Tibial nerve (tissue), 4 donors: ENCODE measurements around the gene ZBED4. TPM values are rescaled to one million over a fixed set of nuclear protein-coding genes. Genes with fewer than 3 reads are reported as not detected.
A peak's percentile ranks its signal among the peaks of the same experiment; 100 is the strongest.

Experiments used
- DNase-seq, 2 donors: peaks; one replicate each; pipeline ENCODE4 v3.0.0-alpha.2; 2019; ENCODE audit warnings: low spot score in 2 of 2
- H3K27ac ChIP-seq, 4 donors: fragments of 200-600 bp; sonication (generic) in 3 of 4; one replicate each; pipeline ENCODE4 v1.5.1; 2017 to 2019; ENCODE audit warnings: mild to moderate bottlenecking in 1 of 4
- H3K27me3 ChIP-seq, 2 donors: fragments of 200-600 bp; sonication (generic) in 1 of 2; one replicate each; pipeline versions ENCODE4 v1.5.1 to v1.6.0; 2017 to 2019
- H3K36me3 ChIP-seq, 3 donors: fragments of 200-600 bp; sonication (generic); one replicate each; pipeline ENCODE4 v1.5.1; 2018 to 2019
- H3K4me1 ChIP-seq, 4 donors: fragments of 200-600 bp; sonication (generic) in 3 of 4; one replicate each; pipeline ENCODE4 v1.5.1; 2017 to 2019
- H3K4me3 ChIP-seq, 4 donors: fragments of 200-600 bp; sonication (generic) in 3 of 4; one replicate each; pipeline ENCODE4 v1.5.1; 2017 to 2019; ENCODE audit warnings: mild to moderate bottlenecking in 1 of 4, moderate library complexity in 1 of 4
- H3K9me3 ChIP-seq, 4 donors: fragments of 200-600 bp; sonication (generic) in 3 of 4; one replicate each; pipeline ENCODE4 v1.5.1; 2017 to 2019
- CTCF ChIP-seq, 5 experiments: fragments of 200-600 bp in 3 of 5; fragments of 450-650 bp in 2 of 5; sonication (generic) in 3 of 5; IDR thresholded peaks; one replicate each; pipeline ENCODE4 v1.5.1; 2016 to 2019; ENCODE audit warnings: antibody characterized with exemption in 5 of 5, mild to moderate bottlenecking in 3 of 5, moderate library complexity in 2 of 5
- EP300 ChIP-seq, 2 donors: sonication (generic); formaldehyde crosslinking; IDR thresholded peaks; one replicate each; pipeline ENCODE4 v1.6.1; 2017; ENCODE audit warnings: antibody characterized with exemption in 2 of 2, mild to moderate bottlenecking in 1 of 2
- POLR2A ChIP-seq, 2 donors: fragments of 450-650 bp; IDR thresholded peaks; one replicate each; pipeline ENCODE4 v1.6.1; 2017; ENCODE audit warnings: antibody characterized with exemption in 2 of 2, mild to moderate bottlenecking in 2 of 2, moderate library complexity in 2 of 2
- WGBS, 2 donors: methylation state at CpG; one replicate each; pipeline ENCODE4 v1.1.5; 2018; 5-methylcytosine and 5-hydroxymethylcytosine counted together
- total RNA-seq, 4 donors: library from RNA; depleted of rRNA; stranded (reverse); fragments of >200 nt; gene quantifications; one replicate each; pipeline ENCODE4 v1.1.0, GENCODE V29; 2016

ZBED4 gene
- total RNA-seq, 4 donors from 2014 or later: 5.9 to 12.3 (median 7.3) TPM

DNA sequence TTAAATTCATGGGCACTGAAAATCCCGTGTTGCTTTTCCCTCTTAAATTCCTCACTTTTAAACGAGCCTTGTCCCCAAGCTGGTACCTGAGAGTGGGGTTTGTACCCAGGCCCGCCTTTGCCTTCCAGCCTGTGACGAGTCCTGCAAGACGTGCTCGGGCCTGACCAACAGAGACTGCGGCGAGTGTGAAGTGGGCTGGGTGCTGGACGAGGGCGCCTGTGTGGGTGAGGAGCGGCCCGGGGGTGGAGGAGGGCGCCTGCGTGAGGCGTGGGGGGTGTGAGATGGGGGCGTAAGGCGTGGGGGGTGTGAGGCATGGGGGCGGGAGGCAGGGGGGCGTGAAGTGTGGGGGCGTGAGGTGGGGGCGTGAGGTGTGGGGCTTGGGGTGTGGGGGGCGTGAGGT is 68.8 kb downstream of the ZBED4 start:
- WGBS, 2 donors: 90 to 93% methylated on average over 13 of the region's 22 CpGs
- no peaks in the 10 kb centered on the region for H3K9me3 ChIP-seq
- DNase-seq: no peak
- H3K36me3 ChIP-seq: peaks cover 0 to 68% (median 0%) of the 10 kb centered on the region in 3 donors
- H3K4me3 ChIP-seq: no peak overlapping the region
- H3K4me1 ChIP-seq: peaks cover 0 to 21% (median 9%) of the 10 kb centered on the region in 4 donors
- no peak overlapping the region for H3K27ac ChIP-seq
- no peaks in the 10 kb centered on the region for H3K27me3 ChIP-seq
- no peak for TF ChIP-seq CTCF (IDR thresholded peaks at IDR 0.05)
- TF ChIP-seq POLR2A (IDR thresholded peaks at IDR 0.05): no peak
- no peak for TF ChIP-seq EP300 (IDR thresholded peaks at IDR 0.05)

DNA sequence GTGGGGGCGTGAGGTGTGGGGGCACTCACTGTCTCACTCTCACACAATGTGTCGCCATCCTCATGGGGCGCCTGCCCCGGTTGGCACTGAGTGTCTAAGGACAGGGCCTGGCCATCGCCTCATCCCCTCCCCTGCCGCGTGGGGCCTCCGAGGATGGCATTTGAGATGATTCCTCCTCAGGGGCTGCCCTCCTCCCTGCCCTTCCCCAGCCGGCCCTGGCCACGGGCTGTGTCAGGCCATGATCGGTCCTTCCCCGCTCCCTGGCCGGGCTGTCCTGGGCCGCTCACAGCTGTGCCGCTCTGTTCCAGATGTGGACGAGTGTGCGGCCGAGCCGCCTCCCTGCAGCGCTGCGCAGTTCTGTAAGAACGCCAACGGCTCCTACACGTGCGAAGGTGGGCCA is 69.3 kb downstream of the ZBED4 start:
- Histone ChIP-seq H3K27ac (no peak overlapping the region), H3K27me3 (no peaks in the 10 kb centered on the region), H3K9me3 (no peaks in the 10 kb centered on the region), H3K36me3 (peaks cover 0 to 72% (median 0%) of the 10 kb centered on the region in 3 donors), H3K4me3 (no peak overlapping the region), H3K4me1 (peaks cover 0 to 17% (median 9%) of the 10 kb centered on the region in 4 donors)
- WGBS, 2 donors: 90 to 91% methylated on average over 24 of the region's 25 CpGs
- no peak for DNase-seq
- TF ChIP-seq EP300 (IDR thresholded peaks at IDR 0.05): no peak
- no peak for TF ChIP-seq CTCF (IDR thresholded peaks at IDR 0.05)
- no peak for TF ChIP-seq POLR2A (IDR thresholded peaks at IDR 0.05)

DNA sequence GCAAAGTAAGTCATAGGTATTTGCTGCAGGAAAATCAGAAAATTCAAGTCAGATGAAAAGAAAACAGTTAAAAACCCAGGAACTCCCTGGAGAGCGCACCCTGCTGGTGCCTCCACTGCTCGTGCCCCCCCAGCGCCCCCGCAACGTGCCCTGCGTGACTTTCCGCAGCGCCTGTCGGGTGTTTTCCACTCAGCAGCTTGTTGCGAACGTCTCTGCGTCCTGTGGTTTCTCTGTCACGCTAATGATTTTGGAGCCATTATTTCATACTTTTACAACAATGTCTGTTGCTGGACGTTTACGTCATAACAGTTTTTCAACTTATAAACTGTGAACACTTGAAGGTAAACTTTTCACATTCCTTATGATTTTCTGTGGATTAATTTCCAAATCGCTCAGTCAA is 69.8 kb downstream of the ZBED4 start:
- Histone ChIP-seq H3K36me3 (peaks cover 0 to 75% (median 0%) of the 10 kb centered on the region in 3 donors), H3K27me3 (no peaks in the 10 kb centered on the region), H3K9me3 (no peaks in the 10 kb centered on the region), H3K4me3 (no peak overlapping the region), H3K27ac (no peak overlapping the region), H3K4me1 (peaks cover 0 to 17% (median 9%) of the 10 kb centered on the region in 4 donors)
- WGBS, 2 donors: 58 to 63% methylated on average over 16 of the region's 16 CpGs
- no peak for DNase-seq
- TF ChIP-seq POLR2A (IDR thresholded peaks at IDR 0.05): no peak
- no peak for TF ChIP-seq EP300 (IDR thresholded peaks at IDR 0.05)
- no peak for TF ChIP-seq CTCF (IDR thresholded peaks at IDR 0.05)

GRCh38 chr22:49924113-49924833 is 70.6 kb downstream of the ZBED4 start:
- peaks cover 0 to 7% of the 10 kb centered on the region in 2 donors for H3K27me3 ChIP-seq
- 95% methylated on average over 15 to 31 of the region's 31 CpGs for WGBS, 2 donors
- H3K36me3 ChIP-seq: peaks cover 0 to 75% (median 0%) of the 10 kb centered on the region in 3 donors
- H3K27ac ChIP-seq: no peak overlapping the region
- no peaks in the 10 kb centered on the region for H3K9me3 ChIP-seq
- TF ChIP-seq CTCF (IDR thresholded peaks at IDR 0.05): no peak
- TF ChIP-seq EP300 (IDR thresholded peaks at IDR 0.05): no peak
- TF ChIP-seq POLR2A (IDR thresholded peaks at IDR 0.05): no peak
- peaks cover 0 to 16% (median 4%) of the 10 kb centered on the region in 4 donors for H3K4me1 ChIP-seq
- DNase-seq: no peak
- H3K4me3 ChIP-seq: no peak overlapping the region

- Histone ChIP-seq H3K27me3 (peaks cover 0 to 7% of the 10 kb centered on the region in 2 donors), H3K4me1 (peaks cover 0 to 19% (median 4%) of the 10 kb centered on the region in 4 donors), H3K36me3 (peaks cover 0 to 66% (median 0%) of the 10 kb centered on the region in 3 donors), H3K9me3 (no peaks in the 10 kb centered on the region), H3K4me3 (peak overlapping the region in 1 of 4 donors; percentile 21), H3K27ac (peak overlapping the region in 1 of 4 donors; percentile 15)
- WGBS, 2 donors: 86% methylated on average over 21 to 24 of the region's 24 CpGs
- DNase-seq: no peak
- TF ChIP-seq CTCF (IDR thresholded peaks at IDR 0.05): no peak
- no peak for TF ChIP-seq EP300 (IDR thresholded peaks at IDR 0.05)
- no peak for TF ChIP-seq POLR2A (IDR thresholded peaks at IDR 0.05)
Observed at GRCh38 chr22:49925525-49926128, 72.0 kb downstream of the ZBED4 start.
